ENCODE results near the gene WNT2. TPM values are rescaled to one million over a fixed set of nuclear protein-coding genes. Genes with fewer than 3 reads are reported as not detected.

The WNT2 gene
- total RNA-seq, 4 donors from 2014 or later: not detected

GRCh38 chr7:117346161-117346560 lies 23.3 kb upstream of the WNT2 start:
- DNase-seq: no peak
- Histone ChIP-seq H3K4me3 (no peak overlapping the region), H3K27me3 (no peaks in the 10 kb centered on the region), H3K36me3 (no peaks in the 10 kb centered on the region), H3K27ac (no peak overlapping the region), H3K9me3 (no peaks in the 10 kb centered on the region), H3K4me1 (no peaks in the 10 kb centered on the region)
- intact Hi-C loops (cut with DNase I; ENCODE audit: low total_unique reads): no loop called here
- TF ChIP-seq CTCF (IDR thresholded peaks at IDR 0.05) (no peak), POLR2A (IDR thresholded peaks at IDR 0.05) (no peak)
- in situ Hi-C loops (cut with MboI; ENCODE audit: low pct_ligation_motif_present in 1 of 4, low pct_unique_long_range_greater_than_20kb in 1 of 4, low sequenced_read_pairs in 3 of 4): no loop called here

- Histone ChIP-seq H3K4me1 (no peaks in the 10 kb centered on the region), H3K36me3 (no peaks in the 10 kb centered on the region), H3K27me3 (no peaks in the 10 kb centered on the region), H3K4me3 (no peak overlapping the region), H3K27ac (no peak overlapping the region), H3K9me3 (no peaks in the 10 kb centered on the region)
- TF ChIP-seq CTCF (IDR thresholded peaks at IDR 0.05): no peak
- TF ChIP-seq POLR2AphosphoS5 (IDR thresholded peaks at IDR 0.05): no peak
- no peak for TF ChIP-seq POLR2A (IDR thresholded peaks at IDR 0.05)
- TF ChIP-seq EP300 (IDR thresholded peaks at IDR 0.05; ENCODE audit: low read depth): no peak
- in situ Hi-C loops (cut with MboI; ENCODE audit: low pct_ligation_motif_present in 1 of 4, low pct_unique_long_range_greater_than_20kb in 1 of 4, low sequenced_read_pairs in 3 of 4): no loop called here
- DNase-seq: no peak
- WGBS, 2 donors (ENCODE audit: low coverage in 1 of 2): 86% methylated on average over 1 of the region's 1 CpG
- intact Hi-C loops (cut with DNase I; ENCODE audit: low total_unique reads): no loop called here
Observed at GRCh38 chr7:117338020-117338419, 15.2 kb upstream of the WNT2 start.

- no peaks in the 10 kb centered on the region for H3K9me3 ChIP-seq
- no peak overlapping the region for H3K4me3 ChIP-seq
- no peaks in the 10 kb centered on the region for H3K4me1 ChIP-seq
- TF ChIP-seq EP300 (IDR thresholded peaks at IDR 0.05; ENCODE audit: low read depth): no peak
- no peak for TF ChIP-seq POLR2AphosphoS5 (IDR thresholded peaks at IDR 0.05)
- intact Hi-C loops (cut with DNase I; ENCODE audit: low total_unique reads) (no loop called here), in situ Hi-C loops (cut with MboI; ENCODE audit: low pct_ligation_motif_present in 1 of 4, low pct_unique_long_range_greater_than_20kb in 1 of 4, low sequenced_read_pairs in 3 of 4) (no loop called here)
- no peak overlapping the region for H3K27ac ChIP-seq
- H3K36me3 ChIP-seq: no peaks in the 10 kb centered on the region
- DNase-seq: no peak
- H3K27me3 ChIP-seq: no peaks in the 10 kb centered on the region
Observed at GRCh38 chr7:117333168-117333567, 10.3 kb upstream of the WNT2 start.

GRCh38 chr7:117332031-117332430 lies 9.2 kb upstream of the WNT2 start:
- H3K27ac ChIP-seq: no peak overlapping the region
- no peak for TF ChIP-seq CTCF (IDR thresholded peaks at IDR 0.05)
- TF ChIP-seq EP300 (IDR thresholded peaks at IDR 0.05; ENCODE audit: low read depth): no peak
- no peak for TF ChIP-seq POLR2AphosphoS5 (IDR thresholded peaks at IDR 0.05)
- no peak for TF ChIP-seq POLR2A (IDR thresholded peaks at IDR 0.05)
- H3K27me3 ChIP-seq: no peaks in the 10 kb centered on the region
- no peak overlapping the region for H3K4me3 ChIP-seq
- in situ Hi-C loops (cut with MboI; ENCODE audit: low pct_ligation_motif_present in 1 of 4, low pct_unique_long_range_greater_than_20kb in 1 of 4, low sequenced_read_pairs in 3 of 4): no loop called here
- intact Hi-C loops (cut with DNase I; ENCODE audit: low total_unique reads): no loop called here
- no peaks in the 10 kb centered on the region for H3K9me3 ChIP-seq
- DNase-seq: no peak
- no peaks in the 10 kb centered on the region for H3K4me1 ChIP-seq
- H3K36me3 ChIP-seq: no peaks in the 10 kb centered on the region

GRCh38 chr7:117325836-117326235 lies 3.0 kb upstream of the WNT2 start:
- H3K4me1 ChIP-seq: peaks cover 0 to 22% (median 15%) of the 10 kb centered on the region in 4 donors
- H3K4me3 ChIP-seq: no peak overlapping the region
- H3K27ac ChIP-seq: no peak overlapping the region
- in situ Hi-C loops (cut with MboI; ENCODE audit: low pct_ligation_motif_present in 1 of 4, low pct_unique_long_range_greater_than_20kb in 1 of 4, low sequenced_read_pairs in 3 of 4) (no loop called here), intact Hi-C loops (cut with DNase I; ENCODE audit: low total_unique reads) (no loop called here)
- DNase-seq: no peak
- H3K9me3 ChIP-seq: no peaks in the 10 kb centered on the region
- TF ChIP-seq POLR2AphosphoS5 (IDR thresholded peaks at IDR 0.05) (no peak), POLR2A (IDR thresholded peaks at IDR 0.05) (no peak), EP300 (IDR thresholded peaks at IDR 0.05; ENCODE audit: low read depth) (no peak), CTCF (IDR thresholded peaks at IDR 0.05) (no peak)
- peaks cover 49% of the 10 kb centered on the region for H3K27me3 ChIP-seq
- H3K36me3 ChIP-seq: no peaks in the 10 kb centered on the region
- 75 to 88% methylated on average over 1 of the region's 1 CpG for WGBS, 2 donors (ENCODE audit: low coverage in 1 of 2)

All from transverse colon (tissue), 4 donors.